Measurements from ENCODE around the gene CDC20. TPM values are rescaled to one million over a fixed set of nuclear protein-coding genes. Genes with fewer than 3 reads are reported as not detected.
A peak's percentile ranks its signal among the peaks of the same experiment; 100 is the strongest.

Gene CDC20
- total RNA-seq, 1 donor from 2014 or later: 164 TPM

DNA sequence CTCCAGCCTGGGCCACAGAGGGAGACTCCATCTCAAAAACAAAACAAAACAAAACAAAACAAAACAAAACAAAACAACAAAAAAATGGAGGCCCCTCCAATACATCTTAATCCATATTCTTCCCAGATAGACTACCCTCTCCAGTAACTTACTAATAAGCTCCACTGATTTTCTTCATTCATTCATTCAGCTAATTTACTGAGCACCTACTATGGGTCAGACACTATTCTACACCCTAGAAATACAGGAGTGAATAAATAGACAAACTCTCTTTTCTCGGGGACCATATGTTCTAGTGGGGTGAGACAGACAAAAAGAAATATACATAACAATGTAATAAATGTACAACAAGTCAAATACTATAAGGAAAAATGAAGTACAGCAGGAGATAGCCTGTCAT lies 7.8 kb upstream of the CDC20 start:
- Histone ChIP-seq H3F3A (ENCODE audit: low read depth) (peaks cover 33% of the 10 kb centered on the region), H4K20me1 (ENCODE audit: low read depth) (no peaks in the 10 kb centered on the region), H3K36me3 (no peaks in the 10 kb centered on the region), H3K4me2 (no peak overlapping the region), H3K79me2 (ENCODE audit: low read depth) (no peaks in the 10 kb centered on the region), H3K4me3 (no peak overlapping the region), H2AFZ (replicated peaks) (no peak overlapping the region), H3K27me3 (peaks cover 14% of the 10 kb centered on the region), H3K4me1 (peaks cover 40% of the 10 kb centered on the region), H3K9me3 (ENCODE audit: low read depth) (no peaks in the 10 kb centered on the region), H3K27ac (no peak overlapping the region), H3K9ac (no peak overlapping the region)
- Mint-ChIP-seq H3K9me3 (no peaks in the 10 kb centered on the region), H3K4me1 (peaks cover 36% of the 10 kb centered on the region), H3K4me3 (no peak overlapping the region), H3K27me3 (ENCODE audit: insufficient read depth, low read depth) (peaks cover 9% of the 10 kb centered on the region), H3K36me3 (no peaks in the 10 kb centered on the region), H3K27ac (no peak overlapping the region)
- TF ChIP-seq EZH2 (IDR thresholded peaks at IDR 0.05): no peak
- TF ChIP-seq, protein P1, sequence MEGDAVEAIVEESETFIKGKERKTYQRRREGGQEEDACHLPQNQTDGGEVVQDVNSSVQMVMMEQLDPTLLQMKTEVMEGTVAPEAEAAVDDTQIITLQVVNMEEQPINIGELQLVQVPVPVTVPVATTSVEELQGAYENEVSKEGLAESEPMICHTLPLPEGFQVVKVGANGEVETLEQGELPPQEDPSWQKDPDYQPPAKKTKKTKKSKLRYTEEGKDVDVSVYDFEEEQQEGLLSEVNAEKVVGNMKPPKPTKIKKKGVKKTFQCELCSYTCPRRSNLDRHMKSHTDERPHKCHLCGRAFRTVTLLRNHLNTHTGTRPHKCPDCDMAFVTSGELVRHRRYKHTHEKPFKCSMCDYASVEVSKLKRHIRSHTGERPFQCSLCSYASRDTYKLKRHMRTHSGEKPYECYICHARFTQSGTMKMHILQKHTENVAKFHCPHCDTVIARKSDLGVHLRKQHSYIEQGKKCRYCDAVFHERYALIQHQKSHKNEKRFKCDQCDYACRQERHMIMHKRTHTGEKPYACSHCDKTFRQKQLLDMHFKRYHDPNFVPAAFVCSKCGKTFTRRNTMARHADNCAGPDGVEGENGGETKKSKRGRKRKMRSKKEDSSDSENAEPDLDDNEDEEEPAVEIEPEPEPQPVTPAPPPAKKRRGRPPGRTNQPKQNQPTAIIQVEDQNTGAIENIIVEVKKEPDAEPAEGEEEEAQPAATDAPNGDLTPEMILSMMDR (IDR thresholded peaks at IDR 0.05): no peak
- no peak for TF ChIP-seq EZH2phosphoT487 (IDR thresholded peaks at IDR 0.05)
- no peak for DNase-seq (ENCODE audit: low spot score)

DNA sequence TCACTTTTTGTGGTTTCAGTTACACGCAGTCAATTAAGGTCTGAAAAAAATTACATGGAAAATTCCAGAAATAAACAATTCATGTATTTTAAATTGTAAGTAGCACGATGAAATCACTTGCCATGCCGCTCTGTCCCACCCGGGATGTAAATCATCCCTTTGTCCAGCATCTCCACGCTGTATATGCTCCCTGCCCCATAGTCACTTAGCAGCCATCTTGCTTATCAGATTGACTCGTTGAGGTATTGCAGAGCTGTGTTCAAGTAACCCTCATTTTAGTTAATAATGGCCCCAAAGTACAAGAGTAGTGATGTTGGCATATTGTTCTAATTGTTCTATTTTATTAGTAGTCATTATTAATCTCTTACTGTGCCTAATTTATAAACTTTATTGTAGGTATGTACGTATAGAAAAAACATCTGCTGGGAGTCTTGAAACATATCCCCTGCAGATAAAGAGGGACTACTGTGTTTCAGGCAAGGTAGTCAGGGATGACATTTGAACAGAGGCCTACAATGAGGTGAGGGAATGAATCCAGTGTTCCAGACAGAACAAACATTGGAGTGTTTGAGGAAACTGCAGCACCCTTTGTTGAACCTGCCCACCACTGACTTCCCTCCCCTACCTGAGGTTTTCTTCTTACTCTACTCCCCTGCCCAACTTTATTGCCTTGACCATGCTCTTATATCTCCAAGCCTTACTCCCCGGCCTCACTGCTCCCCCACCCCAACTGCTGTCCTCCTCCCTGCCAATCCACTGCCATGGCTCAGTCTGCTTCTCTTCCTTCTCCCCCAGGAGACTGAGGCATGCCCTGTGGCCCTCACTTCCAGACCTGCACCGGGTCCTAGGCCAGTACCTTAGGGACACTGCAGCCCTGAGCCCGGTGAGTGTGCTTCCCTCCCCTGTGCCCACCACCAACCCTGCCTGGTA lies 7.1 kb upstream of the CDC20 start:
- Histone ChIP-seq H3K27ac (no peak overlapping the region), H3K9ac (no peak overlapping the region), H3K36me3 (no peaks in the 10 kb centered on the region), H2AFZ (replicated peaks) (no peak overlapping the region), H3K4me3 (no peak overlapping the region), H3F3A (ENCODE audit: low read depth) (peaks cover 33% of the 10 kb centered on the region), H3K79me2 (ENCODE audit: low read depth) (no peaks in the 10 kb centered on the region), H3K9me3 (ENCODE audit: low read depth) (no peaks in the 10 kb centered on the region), H3K4me1 (peaks cover 33% of the 10 kb centered on the region), H4K20me1 (ENCODE audit: low read depth) (no peaks in the 10 kb centered on the region), H3K27me3 (peaks cover 14% of the 10 kb centered on the region), H3K4me2 (no peak overlapping the region)
- Mint-ChIP-seq H3K27ac (no peak overlapping the region), H3K36me3 (no peaks in the 10 kb centered on the region), H3K9me3 (no peaks in the 10 kb centered on the region), H3K27me3 (ENCODE audit: insufficient read depth, low read depth) (peaks cover 9% of the 10 kb centered on the region), H3K4me1 (peaks cover 29% of the 10 kb centered on the region), H3K4me3 (no peak overlapping the region)
- TF ChIP-seq EZH2 (IDR thresholded peaks at IDR 0.05): no peak
- TF ChIP-seq, protein P1 (IDR thresholded peaks at IDR 0.05): no peak
- TF ChIP-seq EZH2phosphoT487 (IDR thresholded peaks at IDR 0.05): no peak
- DNase-seq (ENCODE audit: low spot score): no peak

DNA sequence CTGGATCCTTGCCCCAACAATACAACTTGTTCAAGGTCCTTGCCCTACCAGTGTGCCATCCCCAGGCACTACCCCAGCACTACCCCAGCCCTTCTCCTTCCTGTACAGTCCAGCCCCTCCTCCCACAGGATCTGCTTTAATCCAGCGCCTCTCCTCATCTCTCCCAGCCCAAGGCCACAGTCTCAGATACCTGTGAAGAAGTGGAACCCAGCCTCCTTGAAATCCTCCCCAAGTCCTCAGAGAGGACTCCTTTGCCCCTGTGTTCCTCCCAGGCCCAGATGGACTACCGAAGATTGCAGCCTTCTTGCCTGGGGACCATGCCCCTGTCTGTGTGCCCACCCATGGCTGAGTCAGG lies 6.5 kb upstream of the CDC20 start:
- H3K79me2 ChIP-seq (ENCODE audit: low read depth): no peaks in the 10 kb centered on the region
- Mint-ChIP-seq H3K4me1 (peaks cover 28% of the 10 kb centered on the region), H3K4me3 (no peak overlapping the region), H3K9me3 (no peaks in the 10 kb centered on the region), H3K27ac (peak overlapping the region; percentile 14), H3K36me3 (no peaks in the 10 kb centered on the region), H3K27me3 (ENCODE audit: insufficient read depth, low read depth) (peaks cover 9% of the 10 kb centered on the region)
- H3K9ac ChIP-seq: no peak overlapping the region
- H2AFZ ChIP-seq (replicated peaks): no peak overlapping the region
- peaks cover 10% of the 10 kb centered on the region for H3K27me3 ChIP-seq
- peaks cover 27% of the 10 kb centered on the region for H3K4me1 ChIP-seq
- TF ChIP-seq, protein P1 (IDR thresholded peaks at IDR 0.05): no peak
- no peak for TF ChIP-seq EZH2phosphoT487 (IDR thresholded peaks at IDR 0.05)
- no peak for TF ChIP-seq EZH2 (IDR thresholded peaks at IDR 0.05)
- H3K36me3 ChIP-seq: no peaks in the 10 kb centered on the region
- peaks cover 33% of the 10 kb centered on the region for H3F3A ChIP-seq (ENCODE audit: low read depth)
- no peak overlapping the region for H3K4me2 ChIP-seq
- H3K4me3 ChIP-seq: no peak overlapping the region
- H3K27ac ChIP-seq: no peak overlapping the region
- DNase-seq (ENCODE audit: low spot score): no peak
- H4K20me1 ChIP-seq (ENCODE audit: low read depth): no peaks in the 10 kb centered on the region
- H3K9me3 ChIP-seq (ENCODE audit: low read depth): no peaks in the 10 kb centered on the region
